CD4-positive, alpha-beta T cell (primary cell): ENCODE data around the gene CTNNB1. TPM values are rescaled to one million over a fixed set of nuclear protein-coding genes. Genes with fewer than 3 reads are reported as not detected.

Source experiments
- ATAC-seq: fragments of 200-7000 bp; cut with Tn5 transposase; one replicate; pipeline ENCODE4 v1.10.0; 2022; ENCODE audit warnings: mild to moderate bottlenecking; ENCODE audit not compliant: poor library complexity
- CTCF ChIA-PET: fragments of 350-600 bp; sonication (Branson Sonifier 250); formaldehyde crosslinking; loops from one replicate; lab custom pipeline; 2021; ENCODE audit warnings: antibody characterized with exemption, inconsistent platforms; lab: Charles Lee
- POLR2A ChIA-PET: fragments of 350-600 bp; sonication (Branson Sonifier 250); formaldehyde crosslinking; loops from one replicate; lab custom pipeline; 2021; ENCODE audit warnings: antibody characterized with exemption, inconsistent platforms; lab: Charles Lee
- DNase-seq, 14 experiments: peaks; one replicate each; pipeline ENCODE4 v3.0.0-alpha.2; 2013 to 2020; ENCODE audit warnings: mixed read lengths in 2 of 14
- H3K27ac ChIP-seq, 2 donors: one replicate each; pipeline versions ENCODE4 v1.5.1 to v1.7.0; 2013; ENCODE audit warnings: low read length in 2 of 2, low read depth in 1 of 2, mild to moderate bottlenecking in 1 of 2
- H3K27me3 ChIP-seq, 2 experiments: 1 replicate in 1 of 2; 2 replicates in 1 of 2; pipeline versions ENCODE4 v1.6.1 to v1.7.0; 2013; ENCODE audit warnings: low read length in 2 of 2, control low read depth in 1 of 2, mild to moderate bottlenecking in 1 of 2, moderate library complexity in 1 of 2; ENCODE audit not compliant: insufficient read depth in 2 of 2, control insufficient read depth in 1 of 2
- H3K36me3 ChIP-seq: one replicate; pipeline ENCODE4 v1.6.1; 2013; ENCODE audit warnings: low read length, control low read depth; ENCODE audit not compliant: insufficient read depth
- H3K4me1 ChIP-seq: one replicate; pipeline ENCODE4 v1.6.1; 2013; ENCODE audit warnings: low read length, control low read depth; ENCODE audit not compliant: insufficient read depth
- H3K4me3 ChIP-seq: one replicate; pipeline ENCODE4 v1.5.1; 2013; ENCODE audit warnings: mild to moderate bottlenecking, low read length, moderate library complexity
- H3K9me3 ChIP-seq, 2 experiments: 1 replicate in 1 of 2; 2 replicates in 1 of 2; pipeline versions ENCODE4 v1.6.1 to v1.7.0; 2013; ENCODE audit warnings: low read length in 2 of 2, mild to moderate bottlenecking in 2 of 2, control low read depth in 1 of 2, moderate library complexity in 1 of 2; ENCODE audit not compliant: control insufficient read depth in 1 of 2, insufficient read depth in 1 of 2
- H3K27ac Mint-ChIP-seq: one replicate; pipeline ENCODE4 v1.8.0; 2020; ENCODE audit warnings: mixed read lengths
- H3K27me3 Mint-ChIP-seq: one replicate; pipeline ENCODE4 v1.8.0; 2021; ENCODE audit warnings: mixed read lengths
- H3K36me3 Mint-ChIP-seq: one replicate; pipeline ENCODE4 v1.8.0; 2021; ENCODE audit warnings: low read depth, mixed read lengths
- H3K4me1 Mint-ChIP-seq: one replicate; pipeline ENCODE4 v1.8.0; 2021; ENCODE audit warnings: low read depth, mixed read lengths
- H3K4me3 Mint-ChIP-seq: one replicate; pipeline ENCODE4 v1.8.0; 2020; ENCODE audit warnings: mild to moderate bottlenecking, mixed read lengths
- H3K9me3 Mint-ChIP-seq: one replicate; pipeline ENCODE4 v1.8.0; 2020; ENCODE audit warnings: mixed read lengths
- CTCF ChIP-seq: fragments of 200-600 bp; IDR thresholded peaks from one replicate; pipeline ENCODE4 v1.8.0; 2022; ENCODE audit warnings: antibody characterized with exemption, mild to moderate bottlenecking
- intact Hi-C, 2 experiments: fragments of 100-400 bp; cut with DNase I in 1 of 2; cut with micrococcal nuclease in 1 of 2; formaldehyde crosslinking; loops; one replicate each; pipeline versions ENCODE4 v1.15.1 to v1.9.0; 2023 to 2025; cut with DNase I, micrococcal nuclease
- total RNA-seq, 174 experiments: library from RNA in 2 of 174; stranded (reverse) in 2 of 174; gene quantifications; one replicate each; pipeline ENCODE4 v1.2.3 and lab custom pipeline; 2021 to 2026

Gene CTNNB1
- total RNA-seq, 2 experiments from 2014 or later, result 226 to 228 TPM

DNA sequence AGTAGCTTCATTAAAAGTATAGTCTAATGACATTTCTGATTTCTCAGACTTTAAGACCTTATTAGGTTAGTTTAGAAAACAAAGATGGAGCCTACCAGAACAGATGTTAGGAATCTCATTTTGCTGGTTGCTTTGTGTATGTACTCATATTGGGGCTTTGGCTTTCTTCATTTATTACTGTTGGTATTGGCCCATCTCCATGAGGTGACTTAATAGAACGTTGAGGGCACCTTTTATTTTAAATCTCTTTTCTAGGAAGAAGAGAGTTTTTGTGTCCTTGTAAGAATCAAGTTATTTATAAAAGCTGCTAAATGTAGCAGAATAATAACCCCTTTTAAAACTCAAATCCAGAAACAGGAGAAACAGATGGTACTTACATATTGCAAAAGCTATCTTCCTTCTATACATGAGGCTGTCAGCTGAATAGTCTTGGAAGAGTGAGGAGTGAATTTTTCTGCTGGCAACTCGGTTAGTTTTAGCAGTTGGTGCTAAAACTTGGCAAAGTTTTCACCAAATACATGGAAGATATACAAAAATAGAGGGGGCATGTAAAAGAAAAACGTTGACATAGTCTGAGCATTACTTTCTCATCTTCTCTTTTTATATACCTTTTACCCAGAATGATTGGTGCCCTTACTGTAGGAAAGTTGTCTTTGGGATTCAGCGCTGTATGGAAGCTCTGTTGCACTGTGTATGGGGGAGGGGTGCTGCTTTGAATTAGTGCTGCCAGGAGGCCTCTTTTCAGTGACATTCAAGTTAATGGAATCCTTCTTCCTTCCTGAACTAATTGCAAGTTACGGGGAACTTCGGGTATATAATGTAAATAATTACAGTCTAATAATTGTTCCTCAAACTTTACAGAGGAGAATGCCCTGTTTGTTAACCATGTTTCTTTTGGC is 35.8 kb downstream of the CTNNB1 start:
- H3K4me3 Mint-ChIP-seq, result no peak overlapping the region
- Histone ChIP-seq H3K4me1 (no peaks in the 10 kb centered on the region), H3K27me3 (no peaks in the 10 kb centered on the region), H3K36me3 (peaks cover 93% of the 10 kb centered on the region), H3K4me3 (no peak overlapping the region), H3K27ac (no peak overlapping the region), H3K9me3 (no peaks in the 10 kb centered on the region)
- no peaks in the 10 kb centered on the region for H3K27me3 Mint-ChIP-seq
- no peak for TF ChIP-seq CTCF
- ATAC-seq (no peak), DNase-seq (no peak)
- peaks cover 100% of the 10 kb centered on the region for H3K36me3 Mint-ChIP-seq
- CTCF ChIA-PET, result no interaction called here
- POLR2A ChIA-PET, result interaction anchor here (2.1 kb wide), 1 partner anchor 35 kb away, joined by 8 read pairs; the partner anchor contains the start of gene CTNNB1
- intact Hi-C loops, result loop anchor here in 1 of 2 experiments (5.0 kb wide), 1 partner anchor 33 kb away; no protein-coding TSS in a partner anchor
- no peak overlapping the region for H3K27ac Mint-ChIP-seq
- peaks cover 10% of the 10 kb centered on the region for H3K4me1 Mint-ChIP-seq
- H3K9me3 Mint-ChIP-seq, result no peaks in the 10 kb centered on the region

DNA sequence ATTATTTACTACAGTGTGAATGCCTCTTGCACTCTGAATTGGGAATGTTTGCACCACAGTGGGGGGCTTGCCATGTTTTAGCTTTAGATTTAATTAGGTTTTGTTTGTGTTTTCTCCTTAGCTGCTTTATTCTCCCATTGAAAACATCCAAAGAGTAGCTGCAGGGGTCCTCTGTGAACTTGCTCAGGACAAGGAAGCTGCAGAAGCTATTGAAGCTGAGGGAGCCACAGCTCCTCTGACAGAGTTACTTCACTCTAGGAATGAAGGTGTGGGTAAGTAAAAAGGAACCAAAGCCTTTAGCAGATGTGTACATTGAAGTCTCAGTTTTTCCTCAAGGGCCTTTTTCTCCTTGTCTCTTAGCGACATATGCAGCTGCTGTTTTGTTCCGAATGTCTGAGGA is 36.9 kb downstream of the CTNNB1 start:
- no peaks in the 10 kb centered on the region for H3K27me3 Mint-ChIP-seq
- Histone ChIP-seq H3K9me3 (no peaks in the 10 kb centered on the region), H3K4me3 (no peak overlapping the region), H3K36me3 (peaks cover 97% of the 10 kb centered on the region), H3K27ac (no peak overlapping the region), H3K27me3 (no peaks in the 10 kb centered on the region), H3K4me1 (no peaks in the 10 kb centered on the region)
- POLR2A ChIA-PET, result interaction anchor here (0.6 to 2.1 kb wide), 3 partner anchors 14 to 37 kb away, joined by 3 to 8 read pairs (median 3); partner anchors contain the start of gene CTNNB1
- DNase-seq (no peak), ATAC-seq (no peak)
- intact Hi-C loops, result loop anchor here in 1 of 2 experiments (5.0 kb wide), 1 partner anchor 34 kb away; no protein-coding TSS in a partner anchor
- CTCF ChIA-PET, result interaction anchor here (0.8 kb wide), 1 partner anchor 9 kb away, joined by 3 read pairs; no protein-coding TSS in a partner anchor
- no peak overlapping the region for H3K4me3 Mint-ChIP-seq
- no peaks in the 10 kb centered on the region for H3K9me3 Mint-ChIP-seq
- no peak overlapping the region for H3K27ac Mint-ChIP-seq
- H3K36me3 Mint-ChIP-seq, result peaks cover 98% of the 10 kb centered on the region
- TF ChIP-seq CTCF, result no peak
- peaks cover 4% of the 10 kb centered on the region for H3K4me1 Mint-ChIP-seq

DNA sequence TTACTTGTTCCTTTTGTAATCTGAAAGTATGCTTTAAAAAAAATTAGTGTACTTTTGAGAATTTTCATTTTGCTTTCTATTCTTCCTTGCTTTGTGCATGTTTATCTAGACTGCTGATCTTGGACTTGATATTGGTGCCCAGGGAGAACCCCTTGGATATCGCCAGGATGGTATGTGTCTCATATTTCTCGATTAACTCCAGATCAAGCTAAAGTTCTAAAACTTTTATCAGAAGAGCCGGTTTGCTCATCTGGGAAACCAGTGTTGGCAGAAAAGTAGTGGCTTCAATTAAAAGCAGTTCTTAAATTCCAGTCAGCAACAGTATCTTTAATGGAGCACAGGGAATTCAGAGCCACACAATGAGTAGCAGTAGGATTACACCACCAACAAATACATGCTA is 38.6 kb downstream of the CTNNB1 start:
- H3K4me3 Mint-ChIP-seq, result no peak overlapping the region
- Histone ChIP-seq H3K4me3 (no peak overlapping the region), H3K27me3 (no peaks in the 10 kb centered on the region), H3K36me3 (peaks cover 91% of the 10 kb centered on the region), H3K4me1 (no peaks in the 10 kb centered on the region), H3K27ac (no peak overlapping the region), H3K9me3 (no peaks in the 10 kb centered on the region)
- peak overlapping the region; percentile 43 for H3K27ac Mint-ChIP-seq
- H3K9me3 Mint-ChIP-seq, result no peaks in the 10 kb centered on the region
- peaks cover 88% of the 10 kb centered on the region for H3K36me3 Mint-ChIP-seq
- POLR2A ChIA-PET, result no interaction called here
- no peak for DNase-seq
- H3K27me3 Mint-ChIP-seq, result no peaks in the 10 kb centered on the region
- no peak for TF ChIP-seq CTCF
- H3K4me1 Mint-ChIP-seq, result no peaks in the 10 kb centered on the region
- ATAC-seq, result no peak
- intact Hi-C loops, result loop anchor here in 1 of 2 experiments (5.0 kb wide), 1 partner anchor 36 kb away; no protein-coding TSS in a partner anchor
- CTCF ChIA-PET, result no interaction called here
